Measurements from ENCODE around the gene SLC35G4.

GRCh38 chr18:11577271-11578112, 31.9 kb upstream of the SLC35G4 start:
- no peak for TF ChIP-seq GABPA (IDR thresholded peaks at IDR 0.05; ENCODE audit: low read depth)
- TF ChIP-seq CTCF (IDR thresholded peaks at IDR 0.05; ENCODE audit: insufficient read depth, low read length), result no peak
- no peak for TF ChIP-seq SPI1 (IDR thresholded peaks at IDR 0.05; ENCODE audit: borderline replicate concordance, low read depth)
- no peak for TF ChIP-seq POLR2AphosphoS5 (IDR thresholded peaks at IDR 0.05; ENCODE audit: low read depth)
- TF ChIP-seq REST (IDR thresholded peaks at IDR 0.05; ENCODE audit: insufficient replicate concordance, low read depth), result no peak

Data from HL-60 (cell line).